Natural killer cell (primary cell): ENCODE data around the gene RFTN2. TPM values are rescaled to one million over a fixed set of nuclear protein-coding genes. Genes with fewer than 3 reads are reported as not detected.

Experiments
- ATAC-seq, 3 donors: fragments of 150-1000 bp in 2 of 3; fragments of 200-7000 bp in 1 of 3; cut with Tn5 transposase; 1 replicate in 1 of 3; 2 replicates in 2 of 3; pipeline ENCODE4 v1.10.0; 2021; ENCODE audit warnings: mild to moderate bottlenecking in 2 of 3, moderate library complexity in 2 of 3
- DNase-seq, 2 donors: peaks; one replicate each; pipeline versions ENCODE4 v3.0.0 to v3.0.0-alpha.2; 2013 to 2021; ENCODE audit warnings: mixed read lengths in 1 of 2
- H3K27ac ChIP-seq: one replicate; pipeline ENCODE4 v1.5.1; 2013; ENCODE audit warnings: mild to moderate bottlenecking, low read length
- H3K27me3 ChIP-seq: one replicate; pipeline ENCODE4 v1.6.1; 2013; ENCODE audit warnings: low read length; ENCODE audit not compliant: control insufficient read depth, insufficient read depth
- H3K36me3 ChIP-seq: one replicate; pipeline ENCODE4 v1.6.1; 2013; ENCODE audit warnings: low read length; ENCODE audit not compliant: control insufficient read depth, insufficient read depth
- H3K4me1 ChIP-seq: one replicate; pipeline ENCODE4 v1.6.1; 2013; ENCODE audit warnings: low read length; ENCODE audit not compliant: control insufficient read depth, insufficient read depth
- H3K4me3 ChIP-seq: one replicate; pipeline ENCODE4 v1.5.1; 2013; ENCODE audit warnings: low read length
- H3K9me3 ChIP-seq: one replicate; pipeline ENCODE4 v1.6.1; 2013; ENCODE audit warnings: low read length; ENCODE audit not compliant: control insufficient read depth, insufficient read depth
- H3K27ac Mint-ChIP-seq, 2 donors: one replicate each; pipeline ENCODE4 v1.8.0; 2022; ENCODE audit warnings: mild to moderate bottlenecking in 2 of 2, mixed read lengths in 2 of 2, moderate library complexity in 1 of 2
- H3K27me3 Mint-ChIP-seq, 2 donors: one replicate each; pipeline ENCODE4 v1.8.0; 2022; ENCODE audit warnings: low read depth in 2 of 2, mixed read lengths in 2 of 2
- H3K36me3 Mint-ChIP-seq: one replicate; pipeline ENCODE4 v1.8.0; 2022; ENCODE audit warnings: mixed read lengths
- H3K4me1 Mint-ChIP-seq, 2 donors: one replicate each; pipeline ENCODE4 v1.8.0; 2022; ENCODE audit warnings: mixed read lengths in 2 of 2
- H3K4me3 Mint-ChIP-seq: one replicate; pipeline ENCODE4 v1.8.0; 2022; ENCODE audit warnings: mild to moderate bottlenecking, moderate library complexity, mixed read lengths
- H3K9me3 Mint-ChIP-seq, 2 donors: one replicate each; pipeline ENCODE4 v1.8.0; 2022; ENCODE audit warnings: mixed read lengths in 2 of 2
- whole genome bisulfite sequencing: methylation state at CpG from one replicate; pipeline ENCODE4 v1.1.7; 2013; ENCODE audit warnings: missing lambda C conversion rate; ENCODE audit not compliant: insufficient coverage; 5-methylcytosine and 5-hydroxymethylcytosine counted together
- intact Hi-C: fragments of 100-400 bp; cut with micrococcal nuclease; formaldehyde crosslinking; loops from one replicate; pipeline ENCODE4 v1.14.2; 2022
- total RNA-seq, 4 donors: library from RNA; stranded (reverse); fragments of 120-200 nt in 1 of 4; gene quantifications; one replicate each; pipeline versions ENCODE4 v1.2.3 to v1.2.4, GENCODE V29; 2013 to 2022
- TF ChIP-seq, protein P1 (sequence below): fragments of 200-600 bp; IDR thresholded peaks from one replicate; pipeline ENCODE4 v1.8.0; 2022; ENCODE audit warnings: antibody characterized with exemption

RFTN2 gene
- total RNA-seq, 3 donors from 2014 or later (not counting 1 experiment from before 2014, with no cell fraction given) = not detected

DNA sequence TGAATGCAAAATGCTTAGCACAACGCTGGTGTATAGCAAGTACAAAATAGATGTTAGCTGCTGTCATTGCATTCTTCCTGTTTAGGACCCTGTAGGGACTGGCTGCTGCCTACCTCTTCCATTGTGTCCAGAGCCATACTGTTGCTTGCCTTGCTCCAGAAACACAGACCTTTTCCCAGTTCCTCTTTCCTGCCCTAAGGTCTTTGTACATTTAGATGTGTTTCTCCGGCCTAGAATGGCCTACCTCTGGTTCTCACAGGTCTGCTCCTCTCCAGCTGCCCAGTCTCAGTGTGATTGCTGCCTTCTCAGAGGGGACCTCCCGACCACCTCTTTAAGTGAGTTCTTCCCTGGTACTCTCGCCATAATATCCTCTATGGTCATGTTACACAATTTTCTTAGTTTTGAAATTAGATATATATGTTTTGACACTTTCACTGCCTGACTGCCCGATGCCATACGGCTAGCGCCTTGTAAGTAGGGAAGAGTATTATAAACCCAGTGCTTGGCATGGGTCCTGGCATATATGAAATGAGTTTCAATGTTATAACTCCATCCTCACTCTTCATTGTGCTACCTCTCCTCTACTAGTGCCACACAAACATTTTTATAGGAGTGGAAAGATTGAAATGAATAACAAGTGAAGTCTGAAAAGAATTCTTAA lies 48.3 kb downstream of the RFTN2 start:
- H3K9me3 Mint-ChIP-seq = no peaks in the 10 kb centered on the region

DNA sequence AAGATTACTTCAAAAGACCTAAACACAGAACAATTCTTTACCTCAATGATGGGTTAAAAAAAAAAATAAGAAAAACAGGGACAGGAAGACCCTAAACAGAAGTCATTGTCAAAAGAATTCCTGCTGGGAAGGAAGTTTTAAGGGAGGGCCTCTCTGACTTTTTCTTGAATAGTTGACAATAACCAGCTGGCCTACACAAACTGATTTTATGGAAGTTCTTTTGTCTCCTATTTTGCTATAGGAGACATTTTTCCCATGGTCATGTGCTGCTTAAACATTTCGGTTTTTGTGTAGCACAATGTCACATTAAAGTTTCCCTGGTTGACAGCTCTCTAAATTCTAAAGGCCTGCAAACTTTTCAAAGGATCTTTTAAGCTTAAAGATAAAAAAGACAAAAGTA lies 55.3 kb downstream of the RFTN2 start:
- TF ChIP-seq, protein P1, sequence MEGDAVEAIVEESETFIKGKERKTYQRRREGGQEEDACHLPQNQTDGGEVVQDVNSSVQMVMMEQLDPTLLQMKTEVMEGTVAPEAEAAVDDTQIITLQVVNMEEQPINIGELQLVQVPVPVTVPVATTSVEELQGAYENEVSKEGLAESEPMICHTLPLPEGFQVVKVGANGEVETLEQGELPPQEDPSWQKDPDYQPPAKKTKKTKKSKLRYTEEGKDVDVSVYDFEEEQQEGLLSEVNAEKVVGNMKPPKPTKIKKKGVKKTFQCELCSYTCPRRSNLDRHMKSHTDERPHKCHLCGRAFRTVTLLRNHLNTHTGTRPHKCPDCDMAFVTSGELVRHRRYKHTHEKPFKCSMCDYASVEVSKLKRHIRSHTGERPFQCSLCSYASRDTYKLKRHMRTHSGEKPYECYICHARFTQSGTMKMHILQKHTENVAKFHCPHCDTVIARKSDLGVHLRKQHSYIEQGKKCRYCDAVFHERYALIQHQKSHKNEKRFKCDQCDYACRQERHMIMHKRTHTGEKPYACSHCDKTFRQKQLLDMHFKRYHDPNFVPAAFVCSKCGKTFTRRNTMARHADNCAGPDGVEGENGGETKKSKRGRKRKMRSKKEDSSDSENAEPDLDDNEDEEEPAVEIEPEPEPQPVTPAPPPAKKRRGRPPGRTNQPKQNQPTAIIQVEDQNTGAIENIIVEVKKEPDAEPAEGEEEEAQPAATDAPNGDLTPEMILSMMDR = no peak
- Histone ChIP-seq H3K27ac (no peak overlapping the region), H3K4me3 (no peak overlapping the region), H3K4me1 (no peaks in the 10 kb centered on the region), H3K9me3 (no peaks in the 10 kb centered on the region), H3K36me3 (no peaks in the 10 kb centered on the region), H3K27me3 (no peaks in the 10 kb centered on the region)
- H3K4me1 Mint-ChIP-seq = no peaks in the 10 kb centered on the region
- H3K27me3 Mint-ChIP-seq = peaks cover 0 to 6% of the 10 kb centered on the region in 2 donors
- WGBS = 91% methylated on average over 1 of the region's 1 CpG
- ATAC-seq (no peak), DNase-seq (no peak)
- H3K9me3 Mint-ChIP-seq = no peaks in the 10 kb centered on the region
- H3K27ac Mint-ChIP-seq = no peak overlapping the region
- intact Hi-C loops = no loop called here
- no peaks in the 10 kb centered on the region for H3K36me3 Mint-ChIP-seq
- H3K4me3 Mint-ChIP-seq = no peak overlapping the region

More for the DNA sequence above, 48.3 kb downstream of the RFTN2 start:
- H3K4me1 ChIP-seq = no peaks in the 10 kb centered on the region
- H3K36me3 ChIP-seq = no peaks in the 10 kb centered on the region
- H3K4me3 ChIP-seq = no peak overlapping the region
- no peak overlapping the region for H3K27ac ChIP-seq
- H3K27ac Mint-ChIP-seq = no peak overlapping the region
- H3K27me3 Mint-ChIP-seq = peaks cover 8 to 13% of the 10 kb centered on the region in 2 donors
- H3K9me3 ChIP-seq = no peaks in the 10 kb centered on the region
- no peak overlapping the region for H3K4me3 Mint-ChIP-seq
- intact Hi-C loops = no loop called here
- TF ChIP-seq, protein P1 = no peak
- no peak for DNase-seq
- WGBS = 88% methylated on average over 3 of the region's 7 CpGs
- no peaks in the 10 kb centered on the region for H3K4me1 Mint-ChIP-seq
- no peak for ATAC-seq
- H3K36me3 Mint-ChIP-seq = no peaks in the 10 kb centered on the region
- H3K27me3 ChIP-seq = no peaks in the 10 kb centered on the region

DNA sequence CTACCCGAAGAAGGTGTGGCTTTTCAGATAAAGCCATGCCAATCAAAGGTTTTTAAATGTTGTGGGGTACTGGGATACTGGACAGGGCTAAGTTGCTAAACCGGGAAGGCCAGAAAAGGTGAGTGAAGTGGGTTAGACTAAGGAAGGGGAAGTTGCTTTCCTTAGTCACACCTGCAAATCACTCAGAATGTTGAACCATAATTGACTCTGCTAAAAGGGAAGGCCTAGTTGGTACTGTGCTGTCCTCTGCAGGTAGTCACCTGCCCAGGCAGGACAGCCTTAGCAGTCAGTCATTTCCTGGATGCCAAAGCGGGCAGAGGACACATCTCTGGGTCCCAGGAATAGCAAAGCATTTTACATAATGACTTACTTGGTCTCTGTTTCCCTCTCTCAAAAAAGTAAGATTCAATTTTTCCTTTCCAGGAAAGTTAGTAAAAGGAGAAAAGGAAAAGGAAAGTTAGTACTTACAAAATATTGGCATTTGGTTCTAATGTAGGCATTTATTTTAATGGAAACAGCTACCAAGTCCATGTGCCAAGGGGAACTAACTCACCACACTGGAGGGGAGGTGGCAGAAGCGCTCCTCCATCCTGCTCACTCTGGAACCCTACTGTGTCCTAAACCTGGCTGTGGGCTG lies 60.3 kb downstream of the RFTN2 start:
- Mint-ChIP-seq H3K4me3 (no peak overlapping the region), H3K27me3 (peaks cover 0 to 6% of the 10 kb centered on the region in 2 donors), H3K27ac (no peak overlapping the region), H3K9me3 (no peaks in the 10 kb centered on the region), H3K36me3 (no peaks in the 10 kb centered on the region), H3K4me1 (no peaks in the 10 kb centered on the region)
- Histone ChIP-seq H3K27ac (no peak overlapping the region), H3K27me3 (no peaks in the 10 kb centered on the region), H3K9me3 (no peaks in the 10 kb centered on the region), H3K4me3 (no peak overlapping the region), H3K36me3 (no peaks in the 10 kb centered on the region), H3K4me1 (no peaks in the 10 kb centered on the region)
- intact Hi-C loops = no loop called here
- DNase-seq = peak in 1 of 2 donors; percentile 12
- no peak for ATAC-seq
- WGBS = 67% methylated on average over 2 of the region's 4 CpGs
- TF ChIP-seq, protein P1 = no peak
